HepG2 (cell line): ENCODE results near the gene CACNA1H. TPM values are rescaled to one million over a fixed set of nuclear protein-coding genes. Genes with fewer than 3 reads are reported as not detected.

ENCODE experiments used
- ATAC-seq: fragments of 200-7000 bp; cut with Tn5 transposase; 3 replicates; pipeline ENCODE4 v1.9.1; 2020; ENCODE audit warnings: mild to moderate bottlenecking, moderate library complexity
- BruUV-seq: library from RNA; stranded (reverse); fragments of 400-500 nt; replicated peaks from 2 replicates; lab custom pipeline; 2021; lab: Mats Ljungman, UMichigan
- CTCF ChIA-PET: fragments of 300-600 bp; formaldehyde crosslinking; extraction: SDS; loops from one replicate; lab custom pipeline; 2021; ENCODE audit warnings: low total read pairs, inconsistent platforms, low intra/inter-chr PET ratio; lab: Yijun Ruan, JAX
- POLR2A ChIA-PET: fragments of 350-600 bp; sonication (Branson Sonifier 250); formaldehyde crosslinking; loops from one replicate; lab custom pipeline; 2020; ENCODE audit warnings: antibody characterized with exemption, inconsistent platforms; lab: Yijun Ruan, JAX
- DNase-seq: peaks from one replicate; pipeline ENCODE4 v3.0.0-alpha.2; 2015; ENCODE audit warnings: low spot score
- FAIRE-seq: peaks from 3 replicates; lab custom pipeline; 2011; peaks lifted over from hg19 to GRCh38; lab: Jason Lieb, UNC
- H2AFZ ChIP-seq: one replicate; pipeline ENCODE4 v1.6.1; 2011; ENCODE audit warnings: low read length, inconsistent platforms
- H3K27ac ChIP-seq: fragments of 300-600 bp; 3 replicates; pipeline ENCODE4 v1.8.0; 2011; ENCODE audit warnings: mixed run types, mild to moderate bottlenecking, mixed read lengths, low read length, inconsistent platforms; ENCODE audit not compliant: insufficient read depth; ENCODE audit errors: extremely low read length
- H3K27me3 ChIP-seq, 2 experiments: fragments of 200-600 bp in 1 of 2; 2 replicates in 1 of 2; 3 replicates in 1 of 2; pipeline versions ENCODE4 v1.6.0 to v1.8.0; 2011; ENCODE audit warnings: low read length in 2 of 2, mild to moderate bottlenecking in 2 of 2, moderate library complexity in 2 of 2, inconsistent platforms in 1 of 2; ENCODE audit not compliant: insufficient read depth in 2 of 2, control insufficient read depth in 1 of 2
- H3K36me3 ChIP-seq, 2 experiments: fragments of 200-600 bp in 1 of 2; replicated peaks in 1 of 2; 2 replicates in 1 of 2; 3 replicates in 1 of 2; pipeline versions ENCODE4 v1.5.1 to v1.8.0; 2011; ENCODE audit warnings: low read length in 2 of 2, inconsistent platforms in 1 of 2; ENCODE audit not compliant: insufficient read depth in 2 of 2, control insufficient read depth in 1 of 2
- H3K4me1 ChIP-seq: 2 replicates; pipeline ENCODE4 v1.5.1; 2012; ENCODE audit warnings: low read length, inconsistent platforms; ENCODE audit not compliant: insufficient read depth
- H3K4me2 ChIP-seq: 2 replicates; pipeline ENCODE4 v1.6.0; 2011; ENCODE audit warnings: low read depth, low read length, inconsistent platforms
- H3K4me3 ChIP-seq, 3 experiments: fragments of 200-600 bp in 1 of 3; sonication (generic), shearing (Covaris generic) in 1 of 3; replicated peaks in 1 of 3; 2 replicates each; pipeline ENCODE4 v1.5.1; 2011 to 2016; ENCODE audit warnings: low read length in 3 of 3, inconsistent platforms in 2 of 3, low read depth in 2 of 3, mild to moderate bottlenecking in 2 of 3, control low read depth in 1 of 3, mixed read lengths in 1 of 3; ENCODE audit not compliant: insufficient read depth in 1 of 3
- H3K79me2 ChIP-seq: one replicate; pipeline ENCODE4 v1.6.1; 2011; ENCODE audit warnings: low read length, inconsistent platforms; ENCODE audit not compliant: insufficient read depth
- H3K9ac ChIP-seq: 2 replicates; pipeline ENCODE4 v1.6.0; 2011; ENCODE audit warnings: mild to moderate bottlenecking, low read depth, low read length, inconsistent platforms; ENCODE audit not compliant: insufficient read depth
- H3K9me3 ChIP-seq: 2 replicates; pipeline ENCODE4 v1.5.1; 2012; ENCODE audit warnings: mild to moderate bottlenecking, low read length
- H4K20me1 ChIP-seq: 2 replicates; pipeline ENCODE4 v1.6.0; 2011; ENCODE audit warnings: inconsistent platforms, mild to moderate bottlenecking, low read length, moderate library complexity; ENCODE audit not compliant: insufficient read depth
- DR1 ChIP-seq: sonication (generic); formaldehyde crosslinking; IDR thresholded peaks from 2 replicates; pipeline ENCODE4 v1.8.0; 2021; ENCODE audit warnings: mild to moderate bottlenecking, missing genetic modification reagents, inconsistent platforms
- ELF3 ChIP-seq: IDR thresholded peaks from 2 replicates; pipeline ENCODE4 v1.6.1; 2016; ENCODE audit warnings: missing genetic modification reagents, missing compliant biosample characterization
- MIXL1 ChIP-seq: IDR thresholded peaks from 2 replicates; pipeline ENCODE4 v1.6.1; 2016
- PAF1 ChIP-seq: IDR thresholded peaks from 2 replicates; pipeline ENCODE4 v1.6.1; 2016; ENCODE audit warnings: missing genetic modification reagents, missing compliant biosample characterization
- RBM39 ChIP-seq: fragments of 200-400 bp; formaldehyde crosslinking; IDR thresholded peaks from one replicate; pipeline ENCODE4 v1.6.1; 2018; ENCODE audit warnings: antibody characterized with exemption, mild to moderate bottlenecking, low read depth, low read length; ENCODE audit not compliant: poor library complexity, severe bottlenecking
- SIN3A ChIP-seq: IDR thresholded peaks from 2 replicates; pipeline ENCODE4 v1.6.1; 2011; ENCODE audit warnings: low read depth, mild to moderate bottlenecking, control low read depth, low read length, borderline replicate concordance
- SP2 ChIP-seq: sonication (generic); formaldehyde crosslinking; IDR thresholded peaks from 2 replicates; pipeline ENCODE4 v1.5.1; 2020; ENCODE audit warnings: mild to moderate bottlenecking, missing genetic modification reagents
- ZFYVE20 ChIP-seq: sonication (generic); formaldehyde crosslinking; IDR thresholded peaks from 2 replicates; pipeline ENCODE4 v1.8.0; 2023; ENCODE audit warnings: low read depth, mild to moderate bottlenecking, moderate library complexity, missing genetic modification reagents, borderline replicate concordance
- ZNF124 ChIP-seq: sonication (generic); formaldehyde crosslinking; IDR thresholded peaks from 2 replicates; pipeline ENCODE4 v1.4.0; 2020; ENCODE audit warnings: missing genetic modification reagents
- ZNF678 ChIP-seq: sonication (generic); formaldehyde crosslinking; IDR thresholded peaks from 2 replicates; pipeline ENCODE4 v1.4.0; 2020; ENCODE audit warnings: mild to moderate bottlenecking, missing genetic modification reagents
- WGBS: methylation state at CpG from one replicate; pipeline ENCODE4 v1.1.6; 2017; ENCODE audit warnings: low lambda C conversion rate; 5-methylcytosine and 5-hydroxymethylcytosine counted together
- in situ Hi-C: cut with HindIII; loops from 2 replicates; pipeline ENCODE4 v1.10.0; 2017; ENCODE audit warnings: low pct_unique_long_range_greater_than_20kb; ENCODE audit not compliant: extremely low pct_ligation_motif_present
- intact Hi-C: fragments of 100-400 bp; cut with micrococcal nuclease; formaldehyde crosslinking; loops from one replicate; pipeline ENCODE4 v1.10.0; 2022; ENCODE audit not compliant: unreplicated experiment
- polyA plus RNA-seq, 8 experiments: library from polyadenylated mRNA; depleted of rRNA in 3 of 8; stranded (reverse) in 7 of 8; unstranded in 1 of 8; fragments of >200 nt; fragmentation: Illumina TruSeq in 4 of 8; extraction: Trizol in 4 of 8; gene quantifications; 2 replicates each; pipeline versions ENCODE4 v1.2.1 to v1.2.3, GENCODE V29; 2011 to 2016; ENCODE audit warnings: low read depth in 4 of 8, missing spikeins in 1 of 8, mixed read lengths in 1 of 8; ENCODE audit not compliant: insufficient read depth in 1 of 8
- total RNA-seq, 5 experiments: library from RNA; depleted of rRNA; stranded (reverse); fragments of >200 nt; fragmentation: Illumina TruSeq; extraction: Trizol; gene quantifications; 2 replicates each; pipeline ENCODE4 v1.2.3, GENCODE V29; 2016; ENCODE audit warnings: low read depth in 1 of 5
- TF ChIP-seq, protein P1 (sequence below): sonication (generic); formaldehyde crosslinking; IDR thresholded peaks from 2 replicates; pipeline ENCODE4 v1.9.0; 2022; ENCODE audit warnings: low read depth, missing genetic modification reagents
- TF ChIP-seq, protein P2 (sequence below): sonication (generic); formaldehyde crosslinking; IDR thresholded peaks from 2 replicates; pipeline ENCODE4 v1.8.1; 2023; ENCODE audit warnings: missing genetic modification reagents, inconsistent platforms, borderline replicate concordance
- TF ChIP-seq, protein P3 (sequence below): sonication (generic); formaldehyde crosslinking; IDR thresholded peaks from 2 replicates; pipeline ENCODE4 v1.8.1; 2023; ENCODE audit warnings: mild to moderate bottlenecking, missing genetic modification reagents
- TF ChIP-seq, protein P4 (sequence below): sonication (generic); formaldehyde crosslinking; IDR thresholded peaks from 2 replicates; pipeline ENCODE4 v1.5.0; 2020; ENCODE audit warnings: mild to moderate bottlenecking, missing genetic modification reagents, borderline replicate concordance

CACNA1H gene
- total and polyA plus RNA-seq, 2 of the 13 experiments (the other 11 are each of a cell fraction or from before 2014, with no cell fraction given), result 0.40 to 1.8 TPM

DNA sequence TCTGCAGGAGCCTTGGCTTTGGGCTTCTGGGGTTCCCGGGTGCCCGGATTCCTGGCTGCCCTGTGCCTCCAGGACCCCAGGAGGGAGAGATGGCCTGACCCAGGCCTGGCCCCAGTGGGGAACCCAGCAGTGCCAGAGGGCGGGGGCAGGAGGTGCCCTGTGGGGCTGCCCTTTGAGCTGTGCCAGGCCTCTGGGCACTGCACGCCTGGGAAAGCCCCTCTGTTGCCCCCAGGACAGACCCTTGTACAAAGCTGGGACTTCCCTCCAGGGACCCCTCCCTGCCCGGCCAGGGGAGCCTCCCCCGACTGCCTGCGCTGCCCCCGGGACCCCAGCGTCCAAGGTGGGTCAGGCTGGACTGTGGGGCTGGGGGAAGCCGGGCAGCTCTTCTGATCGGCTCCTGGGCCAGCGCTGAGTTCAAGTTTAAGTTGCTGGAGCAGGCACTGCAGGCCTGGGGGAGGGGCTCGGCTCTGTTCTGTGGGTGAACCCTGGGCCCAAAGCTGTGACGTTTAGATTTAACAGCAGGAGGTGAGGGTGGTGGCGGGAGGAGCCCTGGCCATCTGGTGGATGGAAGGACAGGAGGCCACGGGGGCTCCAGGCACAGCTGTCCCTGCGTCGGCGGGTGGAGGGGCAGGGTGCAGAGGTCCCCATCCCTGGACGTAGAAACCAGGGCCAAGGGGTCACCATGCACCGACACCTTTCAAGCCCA lies 29.2 kb upstream of the CACNA1H start:
- POLR2A ChIA-PET, result no interaction called here
- DNase-seq (no peak), FAIRE-seq (no peak), ATAC-seq (no peak)
- peaks cover 28 to 93% of the 10 kb centered on the region in 2 experiments; a peak in 4 of 5 replicates for H3K27me3 ChIP-seq
- no peak overlapping the region for H3K4me3 ChIP-seq
- no peaks in the 10 kb centered on the region for H3K36me3 ChIP-seq
- no peak overlapping the region for H3K4me2 ChIP-seq
- H3K79me2 ChIP-seq, result no peaks in the 10 kb centered on the region
- in situ Hi-C loops (no loop called here), intact Hi-C loops (no loop called here)
- CTCF ChIA-PET, result no interaction called here
- WGBS, result no CpG with 5 or more reads among the region's 21 CpGs
- H3K4me1 ChIP-seq, result no peaks in the 10 kb centered on the region
- 0 out of 2 replicates have a peak, but pooled peaks cover 3% of the 10 kb centered on the region for H4K20me1 ChIP-seq
- BruUV-seq, result no TSS peak
- no peak overlapping the region for H2AFZ ChIP-seq
- TF ChIP-seq ZFYVE20 (CRISPR knock-in tag) (no peak), RBM39 (no peak), SP2 (no peak), ZNF124 (no peak), ZNF678 (CRISPR knock-in tag) (no peak), MIXL1 (CRISPR knock-in tag) (no peak), DR1 (CRISPR knock-in tag) (no peak), SIN3A (no peak), PAF1 (no peak), ELF3 (CRISPR knock-in tag) (no peak)
- TF ChIP-seq, protein P1, sequence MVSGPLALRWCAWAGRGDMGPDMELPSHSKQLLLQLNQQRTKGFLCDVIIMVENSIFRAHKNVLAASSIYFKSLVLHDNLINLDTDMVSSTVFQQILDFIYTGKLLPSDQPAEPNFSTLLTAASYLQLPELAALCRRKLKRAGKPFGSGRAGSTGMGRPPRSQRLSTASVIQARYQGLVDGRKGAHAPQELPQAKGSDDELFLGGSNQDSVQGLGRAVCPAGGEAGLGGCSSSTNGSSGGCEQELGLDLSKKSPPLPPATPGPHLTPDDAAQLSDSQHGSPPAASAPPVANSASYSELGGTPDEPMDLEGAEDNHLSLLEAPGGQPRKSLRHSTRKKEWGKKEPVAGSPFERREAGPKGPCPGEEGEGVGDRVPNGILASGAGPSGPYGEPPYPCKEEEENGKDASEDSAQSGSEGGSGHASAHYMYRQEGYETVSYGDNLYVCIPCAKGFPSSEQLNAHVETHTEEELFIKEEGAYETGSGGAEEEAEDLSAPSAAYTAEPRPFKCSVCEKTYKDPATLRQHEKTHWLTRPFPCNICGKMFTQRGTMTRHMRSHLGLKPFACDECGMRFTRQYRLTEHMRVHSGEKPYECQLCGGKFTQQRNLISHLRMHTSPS, result no peak
- TF ChIP-seq, protein P2, sequence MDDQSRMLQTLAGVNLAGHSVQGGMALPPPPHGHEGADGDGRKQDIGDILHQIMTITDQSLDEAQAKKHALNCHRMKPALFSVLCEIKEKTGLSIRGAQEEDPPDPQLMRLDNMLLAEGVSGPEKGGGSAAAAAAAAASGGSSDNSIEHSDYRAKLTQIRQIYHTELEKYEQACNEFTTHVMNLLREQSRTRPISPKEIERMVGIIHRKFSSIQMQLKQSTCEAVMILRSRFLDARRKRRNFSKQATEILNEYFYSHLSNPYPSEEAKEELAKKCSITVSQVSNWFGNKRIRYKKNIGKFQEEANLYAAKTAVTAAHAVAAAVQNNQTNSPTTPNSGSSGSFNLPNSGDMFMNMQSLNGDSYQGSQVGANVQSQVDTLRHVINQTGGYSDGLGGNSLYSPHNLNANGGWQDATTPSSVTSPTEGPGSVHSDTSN (CRISPR knock-in tag), result no peak
- TF ChIP-seq, protein P3, sequence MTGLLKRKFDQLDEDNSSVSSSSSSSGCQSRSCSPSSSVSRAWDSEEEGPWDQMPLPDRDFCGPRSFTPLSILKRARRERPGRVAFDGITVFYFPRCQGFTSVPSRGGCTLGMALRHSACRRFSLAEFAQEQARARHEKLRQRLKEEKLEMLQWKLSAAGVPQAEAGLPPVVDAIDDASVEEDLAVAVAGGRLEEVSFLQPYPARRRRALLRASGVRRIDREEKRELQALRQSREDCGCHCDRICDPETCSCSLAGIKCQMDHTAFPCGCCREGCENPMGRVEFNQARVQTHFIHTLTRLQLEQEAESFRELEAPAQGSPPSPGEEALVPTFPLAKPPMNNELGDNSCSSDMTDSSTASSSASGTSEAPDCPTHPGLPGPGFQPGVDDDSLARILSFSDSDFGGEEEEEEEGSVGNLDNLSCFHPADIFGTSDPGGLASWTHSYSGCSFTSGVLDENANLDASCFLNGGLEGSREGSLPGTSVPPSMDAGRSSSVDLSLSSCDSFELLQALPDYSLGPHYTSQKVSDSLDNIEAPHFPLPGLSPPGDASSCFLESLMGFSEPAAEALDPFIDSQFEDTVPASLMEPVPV (CRISPR knock-in tag), result no peak
- TF ChIP-seq, protein P4, sequence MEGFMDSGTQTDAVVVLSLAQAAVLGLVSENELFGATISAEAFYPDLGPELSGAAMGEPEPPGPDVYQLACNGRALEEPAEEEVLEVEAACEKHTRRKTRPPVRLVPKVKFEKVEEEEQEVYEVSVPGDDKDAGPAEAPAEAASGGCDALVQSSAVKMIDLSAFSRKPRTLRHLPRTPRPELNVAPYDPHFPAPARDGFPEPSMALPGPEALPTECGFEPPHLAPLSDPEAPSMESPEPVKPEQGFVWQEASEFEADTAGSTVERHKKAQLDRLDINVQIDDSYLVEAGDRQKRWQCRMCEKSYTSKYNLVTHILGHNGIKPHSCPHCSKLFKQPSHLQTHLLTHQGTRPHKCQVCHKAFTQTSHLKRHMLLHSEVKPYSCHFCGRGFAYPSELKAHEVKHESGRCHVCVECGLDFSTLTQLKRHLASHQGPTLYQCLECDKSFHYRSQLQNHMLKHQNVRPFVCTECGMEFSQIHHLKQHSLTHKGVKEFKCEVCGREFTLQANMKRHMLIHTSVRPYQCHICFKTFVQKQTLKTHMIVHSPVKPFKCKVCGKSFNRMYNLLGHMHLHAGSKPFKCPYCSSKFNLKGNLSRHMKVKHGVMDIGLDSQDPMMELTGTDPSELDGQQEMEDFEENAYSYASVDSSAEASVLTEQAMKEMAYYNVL (CRISPR knock-in tag), result no peak
- H3K27ac ChIP-seq, result no peak overlapping the region
- H3K9ac ChIP-seq, result no peak overlapping the region
- no peaks in the 10 kb centered on the region for H3K9me3 ChIP-seq
